NCI-H1930 (cell line): ENCODE results near the gene PNPLA5.
"Not testable (repeated sequence)": the region's sequence is repeated elsewhere in the genome, so short reads cannot be mapped to it uniquely, and the experiment has no call there.

Experiments
- DNase-seq, 2 experiments: peaks; one replicate each; lab custom pipeline; 2025; lab: John Stamatoyannopoulos, UW

Gene PNPLA5, protein sequence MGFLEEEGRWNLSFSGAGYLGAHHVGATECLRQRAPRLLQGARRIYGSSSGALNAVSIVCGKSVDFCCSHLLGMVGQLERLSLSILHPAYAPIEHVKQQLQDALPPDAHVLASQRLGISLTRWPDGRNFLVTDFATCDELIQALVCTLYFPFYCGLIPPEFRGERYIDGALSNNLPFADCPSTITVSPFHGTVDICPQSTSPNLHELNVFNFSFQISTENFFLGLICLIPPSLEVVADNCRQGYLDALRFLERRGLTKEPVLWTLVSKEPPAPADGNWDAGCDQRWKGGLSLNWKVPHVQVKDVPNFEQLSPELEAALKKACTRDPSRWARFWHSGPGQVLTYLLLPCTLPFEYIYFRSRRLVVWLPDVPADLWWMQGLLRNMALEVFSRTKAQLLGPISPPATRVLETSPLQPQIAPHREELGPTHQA

DNA sequence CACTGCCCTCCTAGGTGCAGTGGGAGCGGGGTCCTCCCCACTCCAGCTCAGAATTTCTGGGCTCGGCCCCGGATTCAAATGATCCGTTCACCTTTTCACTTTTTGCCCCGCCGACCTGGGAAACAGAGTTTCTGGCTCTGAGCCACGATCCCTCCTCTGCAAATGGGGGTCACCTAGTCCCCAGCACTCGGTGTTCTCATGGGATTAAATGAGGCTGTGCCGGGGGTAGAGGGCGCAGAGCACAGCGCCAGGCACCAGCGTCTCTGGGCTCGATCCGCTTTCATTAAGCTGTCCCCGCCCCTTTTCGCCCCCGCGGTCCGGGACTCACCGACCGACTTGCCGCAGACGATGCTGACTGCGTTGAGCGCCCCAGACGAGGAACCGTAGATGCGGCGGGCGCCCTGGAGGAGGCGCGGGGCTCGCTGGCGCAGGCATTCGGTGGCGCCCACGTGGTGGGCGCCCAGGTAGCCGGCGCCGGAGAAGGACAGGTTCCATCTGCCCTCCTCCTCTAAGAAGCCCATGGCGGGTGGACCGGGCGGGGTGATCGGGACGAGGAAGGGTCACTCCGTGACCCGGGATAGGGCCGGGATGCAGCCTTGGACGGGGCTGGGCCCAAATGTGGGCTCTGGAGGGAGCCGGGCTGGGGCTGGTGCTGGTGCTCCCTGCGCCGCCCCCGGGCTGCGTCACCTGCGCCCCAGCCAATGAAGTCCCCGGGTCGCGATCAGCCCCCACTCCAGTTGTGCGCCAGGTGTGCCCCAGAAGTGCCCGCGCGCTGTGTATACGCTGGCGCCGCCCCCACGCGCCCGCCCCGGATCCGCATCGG is at the start of gene PNPLA5:
TSS of gene PNPLA5 (minus strand) at position 654 of the 823 bp plus-strand sequence. CDS start at position 521, 133 bp downstream.
- peak; percentile 19 to 30 for DNase-seq

DNA sequence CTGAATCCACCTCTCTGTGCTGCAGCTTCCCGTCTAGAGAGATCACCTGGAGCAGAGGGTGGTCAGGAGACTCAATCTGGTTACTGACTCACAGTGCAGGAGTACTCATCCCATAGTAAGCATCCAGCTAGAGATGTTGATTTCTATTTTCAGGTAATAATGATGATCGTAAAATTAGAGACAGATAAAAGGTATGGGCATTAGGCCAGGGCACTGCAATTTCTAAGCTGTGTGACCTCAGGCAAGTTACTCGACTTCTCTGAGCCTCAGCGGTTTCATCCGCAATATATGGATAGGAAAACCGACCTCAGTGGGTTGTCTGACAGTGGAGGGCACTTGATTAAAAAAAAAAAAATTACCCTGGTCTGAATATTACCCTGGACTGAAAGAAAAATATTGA is 49.6 kb upstream of the PNPLA5 start:
- DNase-seq: no peak

DNA sequence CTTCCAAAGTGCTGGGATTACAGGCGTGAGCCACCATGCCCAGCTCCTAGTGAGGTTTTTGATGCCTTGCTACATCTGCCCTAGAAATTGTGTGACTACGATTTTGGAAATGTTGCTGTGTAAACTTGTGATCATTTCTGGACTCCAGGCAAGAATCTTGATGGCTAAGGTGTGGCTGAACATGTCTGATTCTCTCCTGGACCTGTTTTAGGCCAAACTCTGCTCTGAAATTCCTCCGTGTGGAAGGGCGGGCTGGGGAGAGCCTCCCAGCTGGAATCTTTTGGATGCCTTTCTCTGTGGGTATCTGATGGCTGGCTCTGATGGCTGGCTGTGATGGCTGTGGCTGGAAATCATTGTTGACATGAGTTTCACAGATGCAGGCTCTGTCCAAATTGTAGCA is 40.0 kb upstream of the PNPLA5 start:
- DNase-seq: no peak

DNA sequence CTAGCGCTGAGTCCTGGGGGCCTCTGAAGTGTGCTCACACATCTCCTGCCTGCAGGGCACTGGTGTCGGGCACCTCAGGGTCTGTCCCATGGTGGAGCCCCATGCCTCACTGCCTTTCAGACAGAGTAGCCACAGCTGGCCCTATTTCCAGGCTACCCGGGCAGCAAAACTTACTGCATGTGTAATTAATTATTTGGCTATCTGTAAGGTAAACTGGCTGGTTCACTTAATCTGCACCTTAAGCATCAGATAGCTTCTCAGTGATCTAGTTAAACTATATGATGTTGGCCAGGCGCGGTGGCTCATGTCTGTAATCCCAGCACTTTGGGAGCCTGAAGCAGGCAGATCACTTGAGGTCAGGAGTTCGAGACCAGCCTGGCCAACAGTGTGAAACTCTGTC is 37.1 kb upstream of the PNPLA5 start:
- no peak for DNase-seq

DNA sequence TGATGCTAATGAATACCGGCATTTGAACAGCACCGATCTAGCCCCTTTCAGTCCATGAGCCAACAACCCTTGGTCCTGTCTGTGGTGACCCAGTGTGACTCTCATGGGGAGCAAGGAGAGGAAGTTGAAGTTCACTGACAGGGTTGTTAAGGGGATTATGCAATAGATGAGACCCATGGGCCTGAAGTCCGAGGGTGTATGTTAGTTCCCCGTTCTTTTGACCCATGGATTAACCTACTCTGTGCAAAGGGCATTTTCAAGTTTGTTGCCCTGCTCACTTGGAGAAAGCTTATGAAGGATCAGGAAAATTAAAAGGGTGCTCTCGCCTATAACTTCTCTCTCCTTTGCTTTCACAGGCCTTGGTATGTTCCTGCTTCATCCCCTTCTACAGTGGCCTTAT is 36.7 kb upstream of the PNPLA5 start:
- no peak for DNase-seq

DNA sequence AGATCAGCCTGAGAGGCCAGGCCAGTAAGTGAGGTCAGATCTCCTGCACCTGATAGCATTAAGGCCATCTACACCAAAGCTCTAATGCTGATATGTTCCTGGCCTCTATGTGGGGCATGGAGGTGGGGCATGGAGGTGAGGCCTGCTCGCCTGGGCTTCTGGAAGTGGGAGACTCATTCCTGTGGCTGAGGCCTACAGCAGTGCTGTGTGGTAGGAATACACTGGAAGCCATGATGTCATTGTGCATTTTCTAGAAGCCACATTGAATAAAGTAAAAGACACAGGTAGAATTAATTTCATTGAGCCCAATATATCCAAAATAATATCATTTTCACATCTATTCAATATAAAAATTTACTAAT is 34.5 kb upstream of the PNPLA5 start:
- no peak for DNase-seq

DNA sequence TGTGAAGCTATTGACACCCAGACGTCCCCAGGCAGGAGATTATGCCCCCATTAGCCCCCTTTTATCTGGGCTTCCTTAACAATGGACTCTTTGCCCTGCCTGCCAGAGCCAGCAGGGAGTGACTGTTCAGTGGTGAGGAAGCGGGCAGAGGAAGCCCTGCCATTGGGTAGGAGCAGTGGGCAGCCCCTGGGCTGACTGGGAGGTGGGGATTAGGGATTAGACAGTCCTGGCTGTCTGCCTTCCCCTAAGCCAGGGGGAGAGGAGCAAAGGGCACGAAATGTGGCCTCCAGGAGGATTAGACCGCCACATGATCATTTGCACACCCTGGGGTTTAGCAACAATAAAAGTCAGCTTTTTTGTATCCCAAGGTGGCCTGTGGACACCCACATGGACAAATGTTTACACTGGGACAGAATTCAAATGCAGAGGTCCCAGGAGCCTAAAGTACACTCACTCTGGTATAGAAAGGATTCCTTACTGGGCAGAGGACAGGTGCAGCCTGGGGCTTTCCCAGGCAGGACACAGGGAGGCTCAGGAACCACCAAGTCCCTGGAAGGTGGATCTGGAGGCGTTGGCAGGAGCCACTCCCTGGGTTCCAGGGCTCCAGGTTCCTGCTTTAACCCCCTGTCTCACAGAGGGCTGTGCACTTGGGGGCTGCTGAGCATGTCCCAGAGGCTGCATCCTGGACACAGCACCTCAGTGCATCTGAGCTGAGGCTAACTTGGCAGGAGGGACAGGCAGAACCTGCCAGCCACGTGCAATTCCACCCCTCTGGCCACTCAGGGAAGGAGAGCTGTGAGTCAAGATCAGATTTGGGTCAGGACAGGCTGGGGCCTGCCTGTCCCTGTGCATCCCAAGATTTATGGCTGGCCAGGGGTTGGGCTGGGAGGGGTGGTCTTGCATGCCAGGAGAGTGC is 33.9 kb upstream of the PNPLA5 start:
- DNase-seq: no peak

DNA sequence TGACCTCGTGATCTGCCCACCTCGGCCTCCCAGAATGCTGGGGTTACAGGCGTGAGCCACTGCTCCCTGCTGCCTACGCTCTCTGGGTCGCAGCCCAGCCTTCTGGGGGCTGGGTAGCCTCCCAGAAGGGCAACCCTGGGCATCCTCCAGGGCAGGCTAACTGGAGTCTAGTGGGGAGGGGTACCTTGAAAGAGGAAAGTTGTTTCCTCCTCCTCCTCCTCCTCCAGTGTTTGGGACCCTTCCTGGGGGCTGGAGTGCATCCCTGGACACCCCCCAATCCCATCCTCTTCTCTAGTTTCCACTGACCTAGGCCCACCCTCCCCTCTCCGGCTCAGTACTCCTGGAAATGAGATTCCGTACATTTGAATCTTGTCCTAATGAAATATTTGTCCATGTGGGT is 33.1 kb upstream of the PNPLA5 start:
- DNase-seq: no peak

DNA sequence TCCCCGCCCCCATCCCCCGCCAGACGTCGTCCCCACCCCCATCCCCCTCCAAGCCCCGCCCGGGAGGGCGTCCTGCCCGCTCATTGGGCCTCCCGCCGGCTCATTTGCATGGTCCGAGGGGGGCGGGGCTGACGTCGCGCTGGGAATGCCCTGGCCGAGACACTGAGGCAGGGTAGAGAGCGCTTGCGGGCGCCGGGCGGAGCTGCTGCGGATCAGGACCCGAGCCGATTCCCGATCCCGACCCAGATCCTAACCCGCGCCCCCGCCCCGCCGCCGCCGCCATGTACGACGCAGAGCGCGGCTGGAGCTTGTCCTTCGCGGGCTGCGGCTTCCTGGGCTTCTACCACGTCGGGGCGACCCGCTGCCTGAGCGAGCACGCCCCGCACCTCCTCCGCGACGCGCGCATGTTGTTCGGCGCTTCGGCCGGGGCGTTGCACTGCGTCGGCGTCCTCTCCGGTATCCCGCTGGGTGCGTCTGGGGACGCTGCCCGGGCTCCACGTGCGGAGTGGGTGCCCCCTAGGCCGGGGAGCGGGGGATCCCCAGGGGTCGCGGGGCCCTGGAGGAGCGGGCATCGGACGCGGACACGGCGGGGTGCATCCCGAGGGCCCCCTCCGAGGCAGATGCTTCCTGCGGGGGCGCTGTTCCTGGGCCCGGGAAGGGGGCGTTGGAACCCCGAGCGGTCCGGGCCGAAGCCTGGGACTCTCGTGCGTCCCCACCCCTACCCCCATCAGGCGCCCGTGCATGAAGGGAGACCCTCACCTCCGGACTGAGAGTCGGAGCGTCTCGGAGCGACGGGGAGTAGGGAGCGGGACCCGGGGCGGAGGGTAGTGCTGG is 32.0 kb upstream of the PNPLA5 start, which contains the start of gene PNPLA3:
TSS of gene PNPLA3 (plus strand) at position 175 of the 834 bp plus-strand sequence. CDS start at position 282, 107 bp downstream.
- DNase-seq: peak; percentile 83 to 86

DNA sequence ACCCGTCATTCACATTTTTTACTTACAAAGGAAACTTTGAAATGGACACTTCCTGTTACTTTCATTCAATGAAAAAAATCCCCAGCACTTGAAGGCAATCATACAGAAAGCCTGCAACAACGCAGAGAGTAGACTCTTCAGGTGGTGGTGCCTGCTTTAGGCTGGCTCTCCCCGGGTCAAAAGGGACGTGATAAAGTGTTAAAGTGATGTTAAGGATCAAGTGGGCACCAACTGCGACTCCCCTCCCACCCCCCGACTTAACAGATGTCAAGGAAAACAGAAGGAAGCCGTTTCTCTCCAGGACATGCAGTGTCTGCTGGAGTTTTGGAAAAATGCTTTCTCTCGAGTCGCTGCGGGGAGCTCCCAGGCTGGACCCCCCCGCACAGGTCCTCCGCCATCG is 31.4 kb upstream of the PNPLA5 start:
- DNase-seq: no peak

DNA sequence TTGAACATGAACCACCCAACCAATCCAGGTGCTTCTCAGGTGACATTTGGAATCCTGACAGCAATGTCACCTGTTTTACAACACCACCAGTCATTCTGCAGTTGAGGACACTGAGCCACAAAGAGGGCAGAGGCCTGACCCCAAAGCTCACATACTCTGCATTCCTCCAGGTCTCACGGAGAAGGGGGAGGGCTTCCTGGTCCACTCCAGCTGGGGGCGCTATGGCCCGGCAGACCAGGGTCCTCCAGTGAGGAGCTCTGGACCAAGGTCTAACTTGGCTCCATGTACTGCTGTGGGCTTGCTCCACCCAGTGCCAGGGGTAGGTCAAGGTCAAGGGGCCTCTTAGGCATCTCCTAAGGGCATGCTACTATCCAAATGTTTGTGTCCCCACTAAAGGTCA is 30.3 kb upstream of the PNPLA5 start:
- no peak for DNase-seq

DNA sequence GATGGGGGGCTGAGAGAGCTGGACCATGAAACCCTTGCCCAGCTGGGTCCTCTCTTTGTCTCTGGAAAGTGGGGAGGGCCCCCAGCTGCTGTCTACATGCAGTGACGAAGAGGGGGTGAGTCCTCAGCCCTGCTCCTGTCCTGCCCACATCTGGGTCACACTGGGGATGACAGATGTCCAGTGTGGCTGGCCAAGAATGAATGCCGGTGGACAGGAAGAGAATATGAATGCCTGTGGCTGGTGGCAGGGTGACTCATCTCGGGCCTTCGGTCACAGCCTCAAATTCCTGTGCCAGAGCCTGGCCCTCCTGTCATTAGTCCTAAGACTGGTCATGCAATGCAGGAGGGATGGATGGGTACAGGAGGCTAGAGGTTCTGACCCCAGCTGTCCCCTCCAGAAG is 29.6 kb upstream of the PNPLA5 start:
- DNase-seq: no peak

DNA sequence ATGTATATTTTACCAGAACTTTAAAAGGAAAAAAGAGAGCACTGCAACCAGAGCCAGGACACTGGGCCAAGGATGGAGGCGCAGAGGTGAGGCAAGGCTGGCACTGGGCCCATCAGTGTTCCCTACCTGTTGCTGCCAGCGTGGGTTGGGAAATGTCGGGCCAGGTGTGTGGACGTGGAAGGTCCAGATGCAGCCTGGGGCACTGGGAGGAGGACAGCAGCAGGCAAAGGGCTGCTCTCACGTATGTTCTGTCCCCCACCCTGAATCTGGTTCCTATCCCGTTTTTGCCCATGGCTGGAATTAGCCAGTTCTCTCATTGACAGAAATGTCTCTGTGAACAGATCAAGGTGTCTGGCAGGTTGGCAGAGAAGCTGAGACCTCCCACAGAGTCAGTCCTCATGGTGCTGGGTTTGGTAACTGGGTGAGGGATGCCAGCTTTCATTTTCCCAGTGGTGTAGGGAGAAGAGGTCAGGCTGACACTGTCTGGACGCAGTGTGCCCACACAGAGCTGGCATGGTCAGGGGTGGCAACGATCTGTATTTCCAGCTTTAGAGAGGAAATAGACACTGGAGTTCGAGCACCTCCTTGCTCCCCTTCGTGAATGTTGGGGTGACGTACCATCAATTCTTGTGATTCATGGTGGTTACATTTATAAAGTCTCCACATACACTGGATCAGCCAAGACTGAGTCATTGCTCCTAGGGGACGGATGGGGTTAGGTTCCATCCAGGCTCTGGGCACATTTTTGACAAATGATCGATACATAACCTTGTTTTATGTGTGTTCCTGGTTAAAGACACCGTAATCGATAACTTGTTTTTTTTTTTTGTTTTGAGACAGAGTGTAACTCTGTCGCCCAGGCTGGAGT is 27.5 kb upstream of the PNPLA5 start:
- no peak for DNase-seq

DNA sequence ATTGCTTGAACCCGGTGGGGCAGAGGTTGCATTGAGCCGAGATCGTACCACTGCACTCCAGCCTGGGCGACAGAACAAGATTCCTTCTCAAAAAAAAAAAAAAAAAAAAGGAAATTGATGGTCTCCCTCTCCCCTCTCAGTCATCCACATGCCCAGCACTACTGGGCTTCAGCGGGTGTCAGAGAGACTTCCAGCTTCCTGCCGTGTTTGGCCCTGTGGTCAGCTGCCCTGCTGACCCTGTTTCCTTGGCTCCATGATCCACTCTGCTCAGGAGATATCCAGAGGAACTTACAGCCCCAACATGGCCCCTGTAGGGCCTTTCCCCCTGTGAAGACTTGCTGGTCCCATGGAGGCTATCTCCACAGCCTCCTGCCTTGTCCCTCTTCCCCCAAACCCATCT is 25.7 kb upstream of the PNPLA5 start:
- DNase-seq: no peak

DNA sequence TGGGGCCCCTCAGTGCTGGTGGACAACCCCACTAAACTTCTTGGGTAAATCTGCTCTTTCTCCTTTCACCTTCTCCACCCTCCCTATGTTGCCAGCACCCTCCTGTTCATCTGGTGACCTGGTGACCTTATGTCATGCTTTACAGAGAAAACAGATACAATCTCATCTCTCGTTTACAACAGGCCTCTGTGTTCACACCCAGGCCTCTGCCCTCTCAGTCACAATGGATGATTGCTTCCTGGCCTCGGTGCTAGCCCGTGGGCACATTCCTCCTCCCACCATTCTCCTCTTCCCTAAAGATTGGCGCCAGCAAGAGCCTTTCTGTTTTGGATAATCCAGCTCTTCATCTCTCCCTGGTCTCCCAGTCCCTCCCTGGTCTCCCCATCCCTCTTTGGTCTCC is 19.5 kb upstream of the PNPLA5 start:
- no peak for DNase-seq

DNA sequence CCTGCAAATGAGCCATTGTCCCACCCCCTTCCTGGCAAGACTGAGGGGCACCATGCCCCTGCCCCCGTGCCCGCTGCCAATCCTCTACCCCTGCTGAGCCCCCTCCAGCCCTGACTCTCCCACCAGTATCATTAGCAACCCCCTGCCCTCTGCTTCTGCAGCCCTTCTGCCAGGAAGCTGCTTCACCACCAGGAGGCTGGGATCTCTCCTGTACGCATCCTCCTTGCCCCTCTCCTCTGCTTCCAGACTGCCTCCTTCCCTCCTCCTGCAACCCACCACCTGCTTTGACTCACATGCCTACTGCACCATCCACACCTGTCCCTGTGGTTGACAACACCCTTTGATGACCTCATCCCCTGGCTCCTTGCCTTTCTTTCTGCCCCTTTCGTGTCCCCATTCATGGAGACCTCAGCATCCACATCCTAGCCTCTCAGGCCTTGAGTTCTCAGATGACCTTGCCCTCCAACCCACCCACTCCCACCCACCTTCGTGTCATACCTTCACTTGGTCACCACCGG is 18.4 kb upstream of the PNPLA5 start:
- DNase-seq: no peak

DNA sequence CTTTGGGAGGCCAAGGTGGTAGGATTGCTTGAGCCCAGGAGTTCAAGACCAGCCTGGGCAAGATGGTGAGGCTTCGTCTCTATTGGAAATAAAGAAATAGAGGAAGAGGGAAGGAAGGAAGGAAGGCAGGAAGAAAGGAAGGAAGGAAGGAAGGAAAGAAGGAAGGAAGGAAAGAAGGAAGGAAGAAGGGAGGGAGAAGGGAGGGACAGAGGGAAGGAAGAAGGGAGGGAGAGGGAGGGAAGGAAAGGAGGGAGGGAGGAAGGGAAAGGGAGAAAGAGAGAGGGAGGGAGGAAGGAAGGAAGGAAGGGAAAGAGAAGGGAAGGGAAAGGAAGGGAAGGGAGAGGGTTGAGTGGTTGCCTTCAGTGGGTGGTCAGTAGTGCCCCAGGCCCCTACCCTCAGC is 17.9 kb upstream of the PNPLA5 start:
- no peak for DNase-seq

DNA sequence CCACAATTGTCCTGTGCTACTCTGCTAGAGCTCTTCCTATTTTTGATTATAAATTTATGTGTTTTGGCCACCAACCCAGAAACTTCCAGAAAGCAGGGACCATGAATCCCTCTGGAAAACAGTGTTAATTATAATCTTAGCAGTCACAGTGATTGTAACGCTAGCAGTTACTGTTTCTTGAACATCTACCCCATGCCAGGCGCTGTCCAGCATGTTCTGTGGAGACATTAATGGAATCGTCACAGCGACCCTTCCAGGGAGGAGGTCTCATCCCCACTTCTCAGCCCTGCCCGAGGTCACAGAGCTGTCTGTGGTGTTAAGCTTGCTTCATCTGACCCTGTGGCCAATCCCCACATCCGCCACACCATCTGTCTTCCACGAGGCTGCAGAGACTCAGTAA is 13.9 kb upstream of the PNPLA5 start:
- DNase-seq: no peak

DNA sequence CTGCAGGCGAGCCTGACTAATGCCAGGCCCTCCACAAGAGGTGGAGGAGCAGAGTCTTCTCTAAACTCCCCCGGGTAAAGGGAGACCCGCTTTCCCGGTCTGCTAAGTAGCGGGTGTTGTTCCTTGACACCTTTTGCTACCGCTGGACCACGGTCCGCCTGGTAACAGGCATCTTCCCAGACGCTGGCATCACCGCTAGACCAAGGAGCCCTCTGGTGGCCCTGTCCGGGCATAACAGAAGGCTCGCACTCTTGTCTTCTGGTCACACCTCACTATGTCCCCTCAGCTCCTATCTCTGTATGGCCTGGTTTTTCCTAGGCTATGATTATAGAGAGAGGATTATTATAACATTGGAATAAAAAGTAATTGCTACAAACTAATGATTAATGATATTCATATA is 12.6 kb upstream of the PNPLA5 start:
- not testable (repeated sequence) for DNase-seq

DNA sequence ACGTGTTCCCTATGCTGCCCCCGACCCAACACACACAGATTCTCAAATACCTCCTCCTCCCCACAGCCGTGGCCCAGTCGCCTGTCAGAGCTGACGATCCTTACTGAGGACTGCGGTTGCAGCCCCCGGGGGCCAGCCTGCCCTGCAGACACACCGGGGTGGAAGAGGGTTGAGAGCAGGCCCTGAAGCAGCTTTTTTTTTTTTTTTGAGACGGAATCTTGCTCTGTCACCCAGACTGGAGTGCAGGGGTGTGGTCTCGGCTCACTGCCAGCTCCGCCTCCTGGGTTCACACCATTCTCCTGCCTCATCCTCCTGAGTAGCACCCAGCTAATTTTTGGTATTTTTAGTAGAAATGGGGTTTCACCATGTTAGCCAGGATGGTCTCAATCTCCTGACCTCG is 11.2 kb upstream of the PNPLA5 start:
- not testable (repeated sequence) for DNase-seq
